GM18907 (cell line): ENCODE results near the gene CDH6.

Source experiments
- ATAC-seq: cut with Tn5 transposase; IDR thresholded peaks from one replicate; pipeline ENCODE4 v1.9.1; 2021; ENCODE audit warnings: mild to moderate bottlenecking, moderate library complexity; ENCODE audit not compliant: unreplicated experiment

CDH6 gene

GRCh38 chr5:31365776-31366175 is 172.3 kb downstream of the CDH6 start:
- ATAC-seq, result no peak

- no peak for ATAC-seq
Measured at GRCh38 chr5:31366941-31367340, 173.5 kb downstream of the CDH6 start.

GRCh38 chr5:31372124-31372523 is 178.6 kb downstream of the CDH6 start:
- ATAC-seq, result no peak

- no peak for ATAC-seq
Measured at GRCh38 chr5:31375999-31376720, 182.7 kb downstream of the CDH6 start.

DNA sequence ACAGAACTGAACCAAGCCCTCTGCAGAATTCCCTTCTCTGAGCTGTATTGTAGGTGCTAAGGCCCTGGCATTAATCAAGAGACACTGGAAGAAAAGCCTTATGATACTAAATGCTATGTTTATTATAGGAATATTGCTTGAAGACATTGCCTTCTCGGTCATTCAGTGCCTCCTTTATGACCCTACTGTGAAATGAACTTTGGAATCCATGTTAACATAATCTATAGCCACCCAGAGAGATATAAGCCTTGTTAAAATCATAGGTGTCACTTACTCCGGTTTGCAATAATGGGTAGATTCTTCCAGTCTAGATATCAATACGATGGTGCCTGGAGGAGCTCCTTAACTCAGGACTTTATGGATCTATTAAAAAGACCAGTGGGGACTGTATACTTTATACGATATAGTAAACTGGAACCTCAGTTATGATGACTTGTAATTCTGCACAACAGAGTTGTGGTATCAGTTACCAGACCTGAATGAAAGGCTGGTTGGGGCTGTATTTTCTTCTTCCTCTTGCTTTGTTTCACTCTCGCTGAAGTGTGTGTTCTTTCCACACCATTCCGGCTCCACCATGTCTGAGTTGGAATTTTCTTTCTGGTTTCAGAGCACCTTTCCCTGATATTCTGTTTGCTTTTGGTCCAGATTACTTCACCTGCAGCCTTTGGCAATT is 183.9 kb downstream of the CDH6 start:
- ATAC-seq, result no peak

- no peak for ATAC-seq
Measured at GRCh38 chr5:31378136-31378535, 184.7 kb downstream of the CDH6 start.
